Chondrocyte (in vitro differentiated cells): ENCODE data around the gene HDAC4. TPM values are rescaled to one million over a fixed set of nuclear protein-coding genes. Genes with fewer than 3 reads are reported as not detected.
"Not testable (repeated sequence)": the region's sequence is repeated elsewhere in the genome, so short reads cannot be mapped to it uniquely, and the experiment has no call there.

Experiments used
- DNase-seq: peaks from one replicate; pipeline ENCODE4 v3.0.0; 2021; ENCODE audit warnings: mixed read lengths, low spot score
- H3K27ac Mint-ChIP-seq: one replicate; pipeline ENCODE4 v1.8.0; 2021; ENCODE audit warnings: mild to moderate bottlenecking, moderate library complexity, mixed read lengths; ENCODE audit not compliant: unreplicated experiment
- H3K27me3 Mint-ChIP-seq: 2 replicates; pipeline ENCODE4 v1.8.0; 2021; ENCODE audit warnings: low read depth, mixed read lengths
- H3K36me3 Mint-ChIP-seq: 2 replicates; pipeline ENCODE4 v1.8.0; 2021; ENCODE audit warnings: low read depth, mixed read lengths
- H3K4me1 Mint-ChIP-seq: 2 replicates; pipeline ENCODE4 v1.8.0; 2021; ENCODE audit warnings: low read depth, mild to moderate bottlenecking, mixed read lengths
- H3K4me3 Mint-ChIP-seq: one replicate; pipeline ENCODE4 v1.8.0; 2021; ENCODE audit warnings: mild to moderate bottlenecking, moderate library complexity, mixed read lengths; ENCODE audit not compliant: unreplicated experiment
- H3K9me3 Mint-ChIP-seq: 2 replicates; pipeline ENCODE4 v1.8.0; 2021; ENCODE audit warnings: low read depth, mixed read lengths
- total RNA-seq: library from RNA; stranded (reverse); gene quantifications from 3 replicates; pipeline ENCODE4 v1.2.1, GENCODE V29; 2021
- TF ChIP-seq, protein P1 (sequence below): fragments of 200-600 bp; sonication (generic); IDR thresholded peaks from 2 replicates; pipeline ENCODE4 v1.5.0; 2021; ENCODE audit warnings: antibody characterized with exemption, mild to moderate bottlenecking, moderate library complexity

Gene HDAC4
- total RNA-seq, 1 donor from 2014 or later = 22.3 TPM

DNA sequence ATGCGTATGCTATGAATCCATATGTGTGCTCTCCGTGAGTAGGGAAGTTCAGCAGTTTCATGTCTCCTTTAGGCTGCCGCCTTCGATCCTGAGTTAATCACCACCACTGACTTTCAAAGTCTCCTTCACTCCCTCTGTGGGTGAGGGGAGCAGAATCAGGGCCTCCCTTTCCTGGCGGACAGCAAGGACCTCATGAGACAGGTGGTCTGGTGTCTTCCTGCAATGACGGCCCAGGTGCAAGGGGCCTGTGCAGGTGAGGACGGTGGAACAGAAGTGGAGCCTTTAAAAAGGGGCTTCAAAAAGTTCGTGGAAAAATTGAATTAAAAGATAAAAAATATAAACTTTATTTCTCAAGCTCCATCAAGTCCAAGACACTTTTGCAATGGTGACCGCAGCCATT lies 330.4 kb downstream of the HDAC4 start:
- TF ChIP-seq, protein P1, sequence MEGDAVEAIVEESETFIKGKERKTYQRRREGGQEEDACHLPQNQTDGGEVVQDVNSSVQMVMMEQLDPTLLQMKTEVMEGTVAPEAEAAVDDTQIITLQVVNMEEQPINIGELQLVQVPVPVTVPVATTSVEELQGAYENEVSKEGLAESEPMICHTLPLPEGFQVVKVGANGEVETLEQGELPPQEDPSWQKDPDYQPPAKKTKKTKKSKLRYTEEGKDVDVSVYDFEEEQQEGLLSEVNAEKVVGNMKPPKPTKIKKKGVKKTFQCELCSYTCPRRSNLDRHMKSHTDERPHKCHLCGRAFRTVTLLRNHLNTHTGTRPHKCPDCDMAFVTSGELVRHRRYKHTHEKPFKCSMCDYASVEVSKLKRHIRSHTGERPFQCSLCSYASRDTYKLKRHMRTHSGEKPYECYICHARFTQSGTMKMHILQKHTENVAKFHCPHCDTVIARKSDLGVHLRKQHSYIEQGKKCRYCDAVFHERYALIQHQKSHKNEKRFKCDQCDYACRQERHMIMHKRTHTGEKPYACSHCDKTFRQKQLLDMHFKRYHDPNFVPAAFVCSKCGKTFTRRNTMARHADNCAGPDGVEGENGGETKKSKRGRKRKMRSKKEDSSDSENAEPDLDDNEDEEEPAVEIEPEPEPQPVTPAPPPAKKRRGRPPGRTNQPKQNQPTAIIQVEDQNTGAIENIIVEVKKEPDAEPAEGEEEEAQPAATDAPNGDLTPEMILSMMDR = no peak
- no peaks in the 10 kb centered on the region for H3K27me3 Mint-ChIP-seq
- H3K27ac Mint-ChIP-seq = no peak overlapping the region
- H3K4me3 Mint-ChIP-seq = no peak overlapping the region
- no peaks in the 10 kb centered on the region for H3K9me3 Mint-ChIP-seq
- peaks cover 16% of the 10 kb centered on the region for H3K36me3 Mint-ChIP-seq
- peaks cover 3% of the 10 kb centered on the region for H3K4me1 Mint-ChIP-seq
- DNase-seq = no peak

DNA sequence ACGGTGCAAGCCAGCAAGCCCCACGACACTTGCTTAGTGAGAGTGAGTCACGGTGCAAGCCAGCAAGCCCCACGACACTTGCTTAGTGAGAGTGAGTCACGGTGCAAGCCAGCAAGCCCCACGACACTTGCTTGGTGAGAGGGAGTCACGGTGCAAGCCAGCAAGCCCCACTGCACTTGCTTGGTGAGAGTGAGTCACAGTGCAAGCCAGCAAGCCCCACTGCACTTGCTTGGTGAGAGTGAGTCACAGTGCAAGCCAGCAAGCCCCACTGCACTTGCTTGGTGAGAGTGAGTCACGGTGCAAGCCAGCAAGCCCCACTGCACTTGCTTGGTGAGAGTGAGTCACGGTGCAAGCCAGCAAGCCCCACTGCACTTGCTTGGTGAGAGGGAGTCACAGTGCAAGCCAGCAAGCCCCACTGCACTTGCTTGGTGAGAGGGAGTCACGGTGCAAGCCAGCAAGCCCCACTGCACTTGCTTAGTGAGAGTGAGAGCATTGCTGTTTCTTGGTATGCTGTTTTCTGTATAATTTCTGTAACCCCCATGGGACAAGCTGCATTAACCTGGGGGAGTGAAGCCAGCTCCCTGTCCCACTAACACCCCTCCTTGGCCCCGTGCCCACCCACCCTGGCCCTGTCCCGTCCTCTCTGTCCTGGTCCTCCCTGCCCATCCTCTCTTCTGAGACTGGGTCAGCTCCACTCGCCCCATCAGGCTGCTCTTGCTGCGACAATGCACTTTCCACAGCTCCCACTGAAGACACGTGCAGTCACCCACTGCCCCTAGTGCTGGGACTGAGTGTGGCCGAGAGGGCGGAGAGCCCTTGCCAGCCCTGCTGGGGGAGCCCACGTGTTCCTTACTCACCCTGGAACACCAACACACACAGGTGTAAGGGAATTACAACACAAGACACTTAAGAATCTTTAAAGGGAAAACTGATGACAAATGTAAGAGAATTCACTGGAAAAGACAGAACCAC lies 331.2 kb downstream of the HDAC4 start:
- not testable (repeated sequence) for H3K27me3 Mint-ChIP-seq, H3K4me3 Mint-ChIP-seq, H3K4me1 Mint-ChIP-seq, H3K27ac Mint-ChIP-seq, H3K9me3 Mint-ChIP-seq
- TF ChIP-seq, protein P1 = peak; percentile 55
- DNase-seq = peak; percentile 50
- peaks cover 13% of the 10 kb centered on the region for H3K36me3 Mint-ChIP-seq

DNA sequence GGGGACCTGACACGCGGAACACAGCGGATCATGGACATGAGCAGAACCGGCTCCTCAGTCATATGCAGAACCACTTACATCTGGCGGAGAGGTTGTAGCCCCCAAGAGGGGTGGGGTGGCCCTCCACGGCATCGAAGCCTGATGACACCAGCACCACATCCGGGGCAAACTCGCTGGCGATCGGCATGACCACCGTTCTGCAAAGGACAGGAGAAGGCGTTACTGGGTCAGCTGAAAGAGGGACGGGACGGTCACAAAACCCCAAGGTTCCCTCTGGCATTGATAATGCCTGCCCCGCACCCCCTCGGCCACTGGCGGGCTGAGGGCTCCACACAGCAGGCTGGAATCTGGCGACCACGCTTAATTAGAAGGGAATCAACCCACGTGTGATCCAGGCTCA lies 332.4 kb downstream of the HDAC4 start:
- Mint-ChIP-seq H3K4me3 (no peak overlapping the region), H3K9me3 (no peaks in the 10 kb centered on the region), H3K27ac (no peak overlapping the region), H3K4me1 (peaks cover 3% of the 10 kb centered on the region), H3K27me3 (no peaks in the 10 kb centered on the region), H3K36me3 (peaks cover 9% of the 10 kb centered on the region)
- TF ChIP-seq, protein P1 = no peak
- DNase-seq = peak; percentile 68

DNA sequence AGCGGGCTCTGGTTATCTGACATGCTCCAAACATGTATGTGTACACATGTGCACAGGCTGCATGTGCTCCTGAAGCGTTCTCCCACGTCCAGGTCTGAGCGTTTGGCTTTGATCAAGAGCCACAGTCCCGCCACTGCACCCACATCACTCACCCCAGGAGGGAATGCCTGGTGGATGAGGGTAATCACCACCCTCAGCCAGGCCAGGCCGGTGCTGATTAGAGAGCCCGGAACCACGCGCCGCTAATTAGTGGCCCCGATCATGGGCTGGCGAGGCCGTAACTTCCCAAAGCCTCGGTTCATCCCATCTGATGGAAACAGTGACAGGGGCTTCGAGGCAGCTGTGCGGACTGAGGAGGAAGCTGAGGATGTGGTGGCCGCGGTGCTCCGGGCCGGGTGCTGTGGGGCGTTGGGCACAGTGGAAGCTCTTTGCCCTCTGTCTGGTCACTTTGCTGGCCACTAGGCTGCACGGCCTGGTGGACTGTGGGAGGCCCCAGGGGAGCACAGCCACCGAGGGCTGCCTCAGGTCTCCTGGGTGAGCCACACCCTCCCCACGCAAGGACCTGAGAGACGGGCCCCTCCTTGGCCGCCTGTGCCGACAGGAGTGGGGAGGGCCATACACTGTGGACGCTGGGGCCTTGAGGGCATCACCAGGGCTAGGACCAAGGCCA lies 333.5 kb downstream of the HDAC4 start:
- H3K4me3 Mint-ChIP-seq = no peak overlapping the region
- peak; percentile 69 for DNase-seq
- H3K27me3 Mint-ChIP-seq = no peaks in the 10 kb centered on the region
- no peaks in the 10 kb centered on the region for H3K9me3 Mint-ChIP-seq
- peaks cover 9% of the 10 kb centered on the region for H3K36me3 Mint-ChIP-seq
- no peak overlapping the region for H3K27ac Mint-ChIP-seq
- H3K4me1 Mint-ChIP-seq = peaks cover 3% of the 10 kb centered on the region
- TF ChIP-seq, protein P1 = no peak

DNA sequence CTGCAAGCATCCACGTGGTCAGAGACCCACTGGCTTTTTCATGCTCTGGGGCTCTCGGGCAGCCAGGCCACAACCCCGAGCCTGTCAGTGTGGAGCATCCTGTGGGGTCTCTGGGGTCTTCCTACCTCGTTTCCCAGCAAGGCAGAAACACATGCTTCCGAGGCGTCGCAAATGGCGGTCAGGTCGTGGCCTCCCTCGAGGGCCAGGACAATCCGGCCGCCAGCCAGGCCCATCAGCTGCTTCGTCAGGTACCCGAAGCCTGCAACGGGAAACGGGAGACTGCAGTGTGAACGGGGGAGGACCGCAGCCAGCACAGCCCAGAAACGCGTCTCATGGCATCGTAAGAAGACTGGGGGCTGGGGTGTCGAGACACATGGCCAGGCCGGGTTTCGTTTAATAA lies 334.2 kb downstream of the HDAC4 start:
- Mint-ChIP-seq H3K27me3 (no peaks in the 10 kb centered on the region), H3K9me3 (no peaks in the 10 kb centered on the region), H3K36me3 (peaks cover 6% of the 10 kb centered on the region), H3K27ac (no peak overlapping the region), H3K4me1 (peaks cover 3% of the 10 kb centered on the region), H3K4me3 (no peak overlapping the region)
- TF ChIP-seq, protein P1 = no peak
- DNase-seq = no peak
